Coronary artery (tissue), 2 donors: ENCODE data around the gene MYEOV.

ENCODE experiments used
- DNase-seq: peaks from one replicate; pipeline ENCODE4 v3.0.0-alpha.2; 2017; ENCODE audit warnings: low spot score
- H3K27ac ChIP-seq, 2 donors: fragments of 200-600 bp; sonication (generic); one replicate each; pipeline ENCODE4 v1.5.1; 2016 to 2019
- H3K4me3 ChIP-seq: fragments of 200-600 bp; sonication (generic); 2 replicates; pipeline ENCODE4 v1.5.1; 2016; ENCODE audit warnings: mild to moderate bottlenecking, moderate library complexity
- CTCF ChIP-seq: fragments of 200-600 bp; sonication (generic); IDR thresholded peaks from one replicate; pipeline ENCODE4 v1.5.1; 2019; ENCODE audit warnings: antibody characterized with exemption

Gene MYEOV

GRCh38 chr11:69318093-69318420 is 24.1 kb downstream of the MYEOV start:
- Histone ChIP-seq H3K4me3 (no peak overlapping the region), H3K27ac (no peak overlapping the region)
- TF ChIP-seq CTCF: no peak
- no peak for DNase-seq

GRCh38 chr11:69319255-69320106 is 25.5 kb downstream of the MYEOV start:
- TF ChIP-seq CTCF: no peak
- Histone ChIP-seq H3K27ac (no peak overlapping the region), H3K4me3 (no peak overlapping the region)
- no peak for DNase-seq

GRCh38 chr11:69320326-69320725 is 26.4 kb downstream of the MYEOV start:
- H3K27ac ChIP-seq: no peak overlapping the region
- no peak for TF ChIP-seq CTCF
- no peak for DNase-seq
- no peak overlapping the region for H3K4me3 ChIP-seq

- Histone ChIP-seq H3K4me3 (no peak overlapping the region), H3K27ac (peak overlapping the region in 1 of 2 donors; percentile 80)
- no peak for TF ChIP-seq CTCF
- no peak for DNase-seq
Measured at GRCh38 chr11:69320756-69321741, 27.1 kb downstream of the MYEOV start.

GRCh38 chr11:69321877-69322361 is 28.0 kb downstream of the MYEOV start:
- TF ChIP-seq CTCF: no peak

GRCh38 chr11:69325446-69325845 is 31.5 kb downstream of the MYEOV start:
- no peak overlapping the region for H3K4me3 ChIP-seq
- TF ChIP-seq CTCF: no peak
- peak; percentile 54 for DNase-seq
- H3K27ac ChIP-seq: no peak overlapping the region

More at GRCh38 chr11:69321877-69322361, 28.0 kb downstream of the MYEOV start:
- Histone ChIP-seq H3K4me3 (no peak overlapping the region), H3K27ac (peak overlapping the region in 1 of 2 donors; percentile 80)
- DNase-seq: peak; percentile 75
